Epithelial cell of umbilical artery (primary cell): ENCODE measurements around the gene STOX2. TPM values are rescaled to one million over a fixed set of nuclear protein-coding genes. Genes with fewer than 3 reads are reported as not detected.

Experiments
- total RNA-seq: library from RNA; depleted of rRNA; stranded (reverse); fragments of >200 nt; gene quantifications from 2 replicates; pipeline ENCODE4 v1.2.3, GENCODE V29; 2014

The STOX2 gene
- total RNA-seq, result under 0.01 TPM in 2 replicates

GRCh38 chr4:183905081-183905592 lies at the start of gene STOX2:
STOX2 (plus strand) TSS chr4:183905307; CDS start chr4:183906791, 1,484 bp downstream.

Other genes starting within 250 kb of the STOX2 start
- 20.5 and 24.3 TPM in 2 replicates for gene RWDD4, start 246.1 kb upstream of the STOX2 start, total RNA-seq
- 31.2 and 35.4 TPM in 2 replicates for gene TRAPPC11, start 246.0 kb upstream of the STOX2 start, total RNA-seq